Lung (tissue), 12 donors: ENCODE measurements around the gene ZMYM3. TPM values are rescaled to one million over a fixed set of nuclear protein-coding genes. Genes with fewer than 3 reads are reported as not detected.
A peak's percentile ranks its signal among the peaks of the same experiment; 100 is the strongest.

ENCODE experiments used
- ATAC-seq: fragments of 200-7000 bp; cut with Tn5 transposase; one replicate; pipeline ENCODE4 v1.9.1; 2020; ENCODE audit warnings: moderate number of reproducible peaks; ENCODE audit not compliant: insufficient read depth, low FRiP score
- DNase-seq, 3 donors: peaks; one replicate each; pipeline ENCODE4 v3.0.0-alpha.2; 2013 to 2017
- H3K27ac ChIP-seq, 2 donors: one replicate each; pipeline ENCODE4 v1.5.1; 2013; ENCODE audit warnings: mild to moderate bottlenecking in 2 of 2, moderate library complexity in 2 of 2, control low read depth in 1 of 2, inconsistent platforms in 1 of 2, low read depth in 1 of 2, low read length in 1 of 2
- H3K27me3 ChIP-seq, 3 donors: one replicate each; pipeline ENCODE4 v1.5.1; 2013; ENCODE audit warnings: low read length in 2 of 3; ENCODE audit not compliant: control insufficient read depth in 3 of 3, insufficient read depth in 3 of 3
- H3K36me3 ChIP-seq, 4 donors: one replicate each; pipeline ENCODE4 v1.5.1; 2013; ENCODE audit warnings: low read length in 4 of 4, mild to moderate bottlenecking in 1 of 4, moderate library complexity in 1 of 4; ENCODE audit not compliant: control insufficient read depth in 4 of 4, insufficient read depth in 4 of 4
- H3K4me1 ChIP-seq, 5 donors: one replicate each; pipeline ENCODE4 v1.5.1; 2013; ENCODE audit warnings: low read length in 5 of 5, mild to moderate bottlenecking in 2 of 5, moderate library complexity in 1 of 5; ENCODE audit not compliant: control insufficient read depth in 5 of 5, insufficient read depth in 5 of 5
- H3K4me3 ChIP-seq: one replicate; pipeline ENCODE4 v1.5.1; 2013; ENCODE audit warnings: mild to moderate bottlenecking, control low read depth, moderate library complexity
- H3K9ac ChIP-seq, 2 donors: one replicate each; pipeline ENCODE4 v1.5.1; 2013; ENCODE audit warnings: low read length in 2 of 2, control low read depth in 1 of 2; ENCODE audit not compliant: insufficient read depth in 1 of 2
- H3K9me3 ChIP-seq, 4 donors: one replicate each; pipeline ENCODE4 v1.5.1; 2013; ENCODE audit warnings: low read length in 3 of 4, mild to moderate bottlenecking in 1 of 4, moderate library complexity in 1 of 4; ENCODE audit not compliant: control insufficient read depth in 4 of 4, insufficient read depth in 3 of 4
- whole genome bisulfite sequencing, 2 donors: extraction: QIAGEN DNeasy Blood & Tissue Kit; methylation state at CpG; one replicate each; pipeline ENCODE4 v1.1.7; 2013; 5-methylcytosine and 5-hydroxymethylcytosine counted together
- polyA plus RNA-seq, 2 donors: library from polyadenylated mRNA; stranded (reverse); fragments of 200-250 nt; gene quantifications; one replicate each; pipeline ENCODE4 v1.2.1, GENCODE V29; 2013
- total RNA-seq, 2 donors: library from RNA; depleted of rRNA in 1 of 2; stranded (reverse); fragments of >200 nt in 1 of 2; gene quantifications; one replicate each; pipeline ENCODE4 v1.2.1, GENCODE V29; 2014 to 2021
- TF ChIP-seq, protein P1 (sequence below): IDR thresholded peaks from 2 replicates; pipeline ENCODE4 v1.5.1; 2012; ENCODE audit warnings: mild to moderate bottlenecking; ENCODE audit errors: control extremely low read depth, extremely low read depth
- donor health status: control.
- donor health status: control.
- donor health status: Bipolar disorder and iron deficiency.
- donor health status: healthy.
- donor health status: DM: yes; HTN: yes; CAD: no.

The ZMYM3 gene
- total and polyA plus RNA-seq, 4 donors = 5.8 to 23.4 (median 15.7) TPM

DNA sequence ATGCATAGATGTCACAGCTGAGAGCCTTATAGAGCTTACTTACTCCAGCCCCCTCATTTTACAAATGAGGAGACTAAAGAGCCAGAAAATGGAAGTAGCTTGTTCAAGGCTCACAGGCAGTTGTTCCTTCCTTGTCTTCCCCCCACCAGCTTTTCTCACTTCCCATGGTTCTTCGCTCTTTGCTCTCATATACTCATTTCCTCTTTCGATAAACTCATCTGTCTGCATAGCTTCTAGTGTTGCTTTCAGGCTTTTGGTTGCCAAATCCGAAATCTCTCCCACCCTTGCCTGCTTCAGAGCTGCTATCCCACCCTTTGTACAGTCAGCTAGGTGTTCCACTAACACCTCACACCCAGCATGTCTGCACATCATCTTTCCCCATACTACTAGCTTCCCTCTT, 55.9 kb downstream of the ZMYM3 start:
- H3K4me3 ChIP-seq = no peak overlapping the region
- no peak for ATAC-seq
- 32 to 51% methylated on average over 3 of the region's 3 CpGs for WGBS, 2 donors

DNA sequence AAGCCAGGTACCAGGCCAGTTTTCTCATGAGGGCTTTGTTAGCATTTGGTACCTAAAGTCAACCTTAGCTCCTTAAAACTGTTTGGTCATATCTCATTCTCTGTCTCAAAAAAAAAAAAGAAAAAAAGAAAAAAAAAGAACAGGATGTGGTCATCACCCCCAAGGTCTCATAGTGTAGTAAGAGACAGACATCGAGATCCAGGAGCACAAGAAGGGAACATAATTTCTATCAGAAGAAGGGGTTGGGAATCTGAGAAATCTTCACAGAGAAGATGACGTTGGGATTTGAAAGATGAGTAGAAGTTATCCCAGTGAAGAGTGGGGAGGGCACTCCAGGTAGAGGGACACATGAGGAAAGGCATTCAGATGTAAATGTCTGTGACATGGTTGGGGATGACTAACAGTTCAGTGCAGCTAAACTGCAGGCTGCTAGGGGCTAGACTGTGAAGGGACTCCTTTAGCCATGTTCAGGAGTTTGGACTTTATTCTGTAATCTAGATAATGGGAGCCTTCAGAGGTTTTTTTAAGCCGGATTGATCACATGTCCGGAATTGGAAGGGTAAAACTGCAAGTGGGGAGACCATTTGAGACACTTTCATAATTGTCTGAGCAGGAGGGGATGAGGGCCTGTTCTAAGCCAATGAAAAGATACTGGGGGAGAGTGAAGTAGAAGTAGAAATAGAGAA, 57.8 kb downstream of the ZMYM3 start:
- TF ChIP-seq, protein P1, sequence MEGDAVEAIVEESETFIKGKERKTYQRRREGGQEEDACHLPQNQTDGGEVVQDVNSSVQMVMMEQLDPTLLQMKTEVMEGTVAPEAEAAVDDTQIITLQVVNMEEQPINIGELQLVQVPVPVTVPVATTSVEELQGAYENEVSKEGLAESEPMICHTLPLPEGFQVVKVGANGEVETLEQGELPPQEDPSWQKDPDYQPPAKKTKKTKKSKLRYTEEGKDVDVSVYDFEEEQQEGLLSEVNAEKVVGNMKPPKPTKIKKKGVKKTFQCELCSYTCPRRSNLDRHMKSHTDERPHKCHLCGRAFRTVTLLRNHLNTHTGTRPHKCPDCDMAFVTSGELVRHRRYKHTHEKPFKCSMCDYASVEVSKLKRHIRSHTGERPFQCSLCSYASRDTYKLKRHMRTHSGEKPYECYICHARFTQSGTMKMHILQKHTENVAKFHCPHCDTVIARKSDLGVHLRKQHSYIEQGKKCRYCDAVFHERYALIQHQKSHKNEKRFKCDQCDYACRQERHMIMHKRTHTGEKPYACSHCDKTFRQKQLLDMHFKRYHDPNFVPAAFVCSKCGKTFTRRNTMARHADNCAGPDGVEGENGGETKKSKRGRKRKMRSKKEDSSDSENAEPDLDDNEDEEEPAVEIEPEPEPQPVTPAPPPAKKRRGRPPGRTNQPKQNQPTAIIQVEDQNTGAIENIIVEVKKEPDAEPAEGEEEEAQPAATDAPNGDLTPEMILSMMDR = no peak
- H3K9me3 ChIP-seq = peaks cover 0 to 2% (median under 1%) of the 10 kb centered on the region in 4 donors
- DNase-seq (no peak), ATAC-seq (no peak)
- no peak overlapping the region for H3K27ac ChIP-seq
- H3K9ac ChIP-seq = no peak overlapping the region
- no peaks in the 10 kb centered on the region for H3K4me1 ChIP-seq
- no peaks in the 10 kb centered on the region for H3K27me3 ChIP-seq
- no peaks in the 10 kb centered on the region for H3K36me3 ChIP-seq
- no peak overlapping the region for H3K4me3 ChIP-seq
- WGBS, 2 donors = 56 to 67% methylated on average over 4 of the region's 4 CpGs

More for the DNA sequence above, 55.9 kb downstream of the ZMYM3 start:
- H3K9ac ChIP-seq = no peak overlapping the region
- H3K4me1 ChIP-seq = no peaks in the 10 kb centered on the region
- TF ChIP-seq, protein P1 = no peak
- H3K9me3 ChIP-seq = peaks cover 0 to 2% (median 0%) of the 10 kb centered on the region in 4 donors
- DNase-seq = no peak
- no peaks in the 10 kb centered on the region for H3K27me3 ChIP-seq
- no peaks in the 10 kb centered on the region for H3K36me3 ChIP-seq
- H3K27ac ChIP-seq = peak overlapping the region in 1 of 2 donors; percentile 22

DNA sequence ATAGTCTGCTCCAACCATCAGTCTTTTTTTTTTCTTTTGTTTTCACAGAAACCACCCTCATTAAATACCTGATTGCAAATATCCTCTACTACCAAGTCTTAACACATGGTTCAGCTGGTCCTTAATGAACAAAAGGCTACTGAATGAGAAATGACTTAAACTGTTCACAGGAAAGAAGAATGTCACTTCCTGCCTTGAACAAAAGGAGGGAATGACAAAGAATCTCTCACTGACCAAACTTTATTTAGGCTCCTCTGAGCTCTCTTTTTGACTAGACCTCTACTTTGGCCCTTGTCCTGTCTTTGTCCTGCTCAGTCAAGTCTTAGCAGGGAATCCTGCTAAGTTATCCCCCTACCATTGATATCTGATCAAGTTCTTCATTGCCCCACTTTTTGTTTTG, 62.7 kb downstream of the ZMYM3 start:
- DNase-seq (no peak), ATAC-seq (no peak)
- Histone ChIP-seq H3K27ac (no peak overlapping the region), H3K4me3 (no peak overlapping the region), H3K9ac (no peak overlapping the region), H3K36me3 (no peaks in the 10 kb centered on the region), H3K9me3 (peaks cover 0 to 2% (median under 1%) of the 10 kb centered on the region in 4 donors), H3K4me1 (no peaks in the 10 kb centered on the region), H3K27me3 (no peaks in the 10 kb centered on the region)
- TF ChIP-seq, protein P1 = no peak

Other genes starting within 250 kb of the ZMYM3 start
- gene SNX12, start 185.8 kb downstream of the ZMYM3 start, total RNA-seq = 10 to 100 TPM; 42.0 to 67.7 TPM
- gene SNX12, start 185.8 kb downstream of the ZMYM3 start, polyA plus RNA-seq = 10 to 100 TPM; 22.7 to 35.1 TPM
- 10 to 100 TPM; 13.9 to 16.3 TPM for gene FOXO4, start 158.3 kb downstream of the ZMYM3 start, total RNA-seq
- gene FOXO4, start 158.3 kb downstream of the ZMYM3 start, polyA plus RNA-seq = 10 to 100 TPM in 1 of 2 donors, 1 to 10 TPM in 1; 9.4 to 10.8 TPM
- gene CXorf65, start 147.4 kb downstream of the ZMYM3 start, total RNA-seq = not detected
- 1 to 10 TPM in 1 of 2 donors, under 1 TPM in 1; 0.95 to 2.6 TPM for gene CXorf65, start 147.4 kb downstream of the ZMYM3 start, polyA plus RNA-seq
- 10 to 100 TPM; 14.0 to 25.8 TPM for gene IL2RG, start 142.6 kb downstream of the ZMYM3 start, total RNA-seq
- gene IL2RG, start 142.6 kb downstream of the ZMYM3 start, polyA plus RNA-seq = 100 to 1,000 TPM in 1 of 2 donors, 10 to 100 TPM in 1; 13.5 to 136 TPM
- gene MED12, start 135.5 kb downstream of the ZMYM3 start, total RNA-seq = 10 to 100 TPM; 36.1 to 41.1 TPM
- 10 to 100 TPM; 10.3 to 13.8 TPM for gene MED12, start 135.5 kb downstream of the ZMYM3 start, polyA plus RNA-seq
- 1 to 10 TPM in 1 of 2 donors, under 1 TPM in 1; 0.86 to 1.5 TPM for gene NLGN3, start 109.3 kb downstream of the ZMYM3 start, total RNA-seq
- gene NLGN3, start 109.3 kb downstream of the ZMYM3 start, polyA plus RNA-seq = under 1 TPM; 0.20 to 0.71 TPM
- 1 to 10 TPM in 1 of 2 donors, not detected in 1; 3.7 TPM for gene GJB1, start 30.9 kb downstream of the ZMYM3 start, total RNA-seq
- gene GJB1, start 30.9 kb downstream of the ZMYM3 start, polyA plus RNA-seq = 1 to 10 TPM in 1 of 2 donors, under 1 TPM in 1; 0.42 to 2.9 TPM
- gene NONO, start 29.5 kb upstream of the ZMYM3 start, total RNA-seq = 100 to 1,000 TPM; 239 to 336 TPM
- gene NONO, start 29.5 kb upstream of the ZMYM3 start, polyA plus RNA-seq = 100 to 1,000 TPM in 1 of 2 donors, 10 to 100 TPM in 1; 93.5 to 139 TPM
- 1 to 10 TPM; 2.7 to 3.5 TPM for gene ITGB1BP2, start 47.6 kb upstream of the ZMYM3 start, total RNA-seq
- under 1 TPM; 0.79 to 0.98 TPM for gene ITGB1BP2, start 47.6 kb upstream of the ZMYM3 start, polyA plus RNA-seq
- gene TAF1, start 112.2 kb upstream of the ZMYM3 start, total RNA-seq = 10 to 100 TPM; 36.6 to 77.4 TPM
- gene TAF1, start 112.2 kb upstream of the ZMYM3 start, polyA plus RNA-seq = 10 to 100 TPM in 1 of 2 donors, 1 to 10 TPM in 1; 9.5 to 14.7 TPM